B cell (primary cell): ENCODE measurements around the gene PNLDC1. TPM values are rescaled to one million over a fixed set of nuclear protein-coding genes. Genes with fewer than 3 reads are reported as not detected.

Experiments
- ATAC-seq: fragments of 200-7000 bp; cut with Tn5 transposase; one replicate; pipeline ENCODE4 v1.10.0; 2021; ENCODE audit warnings: low read depth, mild to moderate bottlenecking, moderate number of reproducible peaks, moderate library complexity
- CTCF ChIA-PET: fragments of 350-600 bp; sonication (Branson Sonifier 250); formaldehyde crosslinking; loops from one replicate; lab custom pipeline; 2021; ENCODE audit warnings: antibody characterized with exemption, inconsistent platforms; lab: Charles Lee
- POLR2A ChIA-PET: fragments of 350-600 bp; sonication (Branson Sonifier 250); formaldehyde crosslinking; loops from one replicate; lab custom pipeline; 2021; ENCODE audit warnings: antibody characterized with exemption; lab: Charles Lee
- DNase-seq: peaks from one replicate; pipeline ENCODE4 v3.0.0; 2013
- H2AFZ ChIP-seq: 2 replicates; pipeline ENCODE4 v1.6.1; 2012; ENCODE audit warnings: mild to moderate bottlenecking, low read depth, low read length; ENCODE audit not compliant: insufficient read depth, poor library complexity, severe bottlenecking
- H3K27ac ChIP-seq, 2 donors: 1 replicate in 1 of 2; 2 replicates in 1 of 2; pipeline ENCODE4 v1.5.1; 2012 to 2013; ENCODE audit warnings: low read length in 2 of 2, mild to moderate bottlenecking in 2 of 2, moderate library complexity in 1 of 2
- H3K27me3 ChIP-seq, 4 experiments: fragments of 200-600 bp in 1 of 4; sonication (generic) in 1 of 4; replicated peaks in 1 of 4; 1 replicate in 2 of 4; 2 replicates in 2 of 4; pipeline versions ENCODE4 v1.6.1 to v1.7.0; 2013 to 2016; ENCODE audit warnings: low read length in 3 of 4, mild to moderate bottlenecking in 2 of 4, mixed read lengths in 1 of 4, moderate library complexity in 1 of 4; ENCODE audit not compliant: insufficient read depth in 4 of 4, control insufficient read depth in 3 of 4; ENCODE audit errors: control extremely low read depth in 1 of 4
- H3K36me3 ChIP-seq, 2 experiments: replicated peaks in 1 of 2; 1 replicate in 1 of 2; 2 replicates in 1 of 2; pipeline versions ENCODE4 v1.6.1 to v1.7.1; 2013; ENCODE audit warnings: low read length in 1 of 2; ENCODE audit not compliant: insufficient read depth in 2 of 2, control insufficient read depth in 1 of 2; ENCODE audit errors: control extremely low read depth in 1 of 2, extremely low read depth in 1 of 2
- H3K4me1 ChIP-seq, 2 donors: fragments of 200-600 bp in 1 of 2; sonication (generic) in 1 of 2; 1 replicate in 1 of 2; 2 replicates in 1 of 2; pipeline versions ENCODE4 v1.5.1 to v1.6.1; 2013 to 2017; ENCODE audit warnings: low read length in 2 of 2; ENCODE audit not compliant: control insufficient read depth in 2 of 2, insufficient read depth in 2 of 2
- H3K4me2 ChIP-seq: replicated peaks from 2 replicates; pipeline ENCODE3; 2012; ENCODE audit warnings: mild to moderate bottlenecking, low read depth, low read length; ENCODE audit not compliant: poor library complexity, severe bottlenecking
- H3K4me3 ChIP-seq, 5 experiments: fragments of 200-600 bp in 1 of 5; sonication (generic) in 1 of 5; 1 replicate in 3 of 5; 2 replicates in 2 of 5; pipeline versions ENCODE4 v1.5.1 to v1.7.0; 2011 to 2016; ENCODE audit warnings: low read length in 4 of 5, mild to moderate bottlenecking in 4 of 5, low read depth in 2 of 5, control low read depth in 1 of 5, moderate library complexity in 1 of 5; ENCODE audit not compliant: insufficient read depth in 1 of 5; ENCODE audit errors: control extremely low read depth in 1 of 5, extremely low read depth in 1 of 5
- H3K79me2 ChIP-seq: fragments of 200-600 bp; sonication (generic); one replicate; pipeline ENCODE4 v1.6.0; 2016; ENCODE audit warnings: low read length; ENCODE audit not compliant: control insufficient read depth, insufficient read depth
- H3K9ac ChIP-seq: fragments of 200-600 bp; sonication (generic); 2 replicates; pipeline ENCODE4 v1.6.1; 2017; ENCODE audit warnings: mild to moderate bottlenecking, low read length, moderate library complexity
- H3K9me3 ChIP-seq, 3 donors: one replicate each; pipeline versions ENCODE4 v1.6.1 to v1.7.1; 2013; ENCODE audit warnings: low read length in 2 of 3; ENCODE audit not compliant: control insufficient read depth in 2 of 3, insufficient read depth in 1 of 3; ENCODE audit errors: control extremely low read depth in 1 of 3
- H4K20me1 ChIP-seq: 2 replicates; pipeline ENCODE4 v1.6.0; 2012; ENCODE audit warnings: mild to moderate bottlenecking, low read length; ENCODE audit not compliant: insufficient read depth, control insufficient read depth, poor library complexity, severe bottlenecking
- H3K27ac Mint-ChIP-seq: one replicate; pipeline ENCODE4 v1.8.0; 2021; ENCODE audit warnings: mixed read lengths
- H3K27me3 Mint-ChIP-seq: one replicate; pipeline ENCODE4 v1.8.0; 2021; ENCODE audit warnings: mixed read lengths
- H3K4me1 Mint-ChIP-seq: one replicate; pipeline ENCODE4 v1.8.0; 2021; ENCODE audit warnings: mixed read lengths
- H3K4me3 Mint-ChIP-seq: one replicate; pipeline ENCODE4 v1.8.0; 2021; ENCODE audit warnings: mixed read lengths
- H3K9me3 Mint-ChIP-seq: one replicate; pipeline ENCODE4 v1.8.0; 2022; ENCODE audit warnings: mixed read lengths; ENCODE audit not compliant: insufficient read depth
- CTCF ChIP-seq: fragments of 200-600 bp; IDR thresholded peaks from one replicate; pipeline ENCODE4 v1.8.0; 2022; ENCODE audit warnings: antibody characterized with exemption, mild to moderate bottlenecking
- EZH2 ChIP-seq: IDR thresholded peaks from 2 replicates; pipeline ENCODE4 v1.6.1; 2012; ENCODE audit warnings: borderline replicate concordance, low read depth, mild to moderate bottlenecking, moderate library complexity, low read length; ENCODE audit not compliant: insufficient read depth, poor library complexity, severe bottlenecking
- WGBS: methylation state at CpG from one replicate; pipeline ENCODE4 v1.1.5; 2013; ENCODE audit warnings: missing lambda C conversion rate; ENCODE audit not compliant: insufficient coverage; 5-methylcytosine and 5-hydroxymethylcytosine counted together
- intact Hi-C: fragments of 100-400 bp; cut with micrococcal nuclease; formaldehyde crosslinking; loops from one replicate; pipeline ENCODE4 v1.10.0; 2022
- polyA plus RNA-seq: library from polyadenylated mRNA; depleted of rRNA; stranded (reverse); fragments of >200 nt; gene quantifications from 2 replicates; pipeline ENCODE4 v1.2.3, GENCODE V29; 2012
- total RNA-seq, 2 donors: library from RNA; stranded (reverse); fragments of 120-200 nt in 1 of 2; gene quantifications; 1 replicate in 1 of 2; 2 replicates in 1 of 2; pipeline versions ENCODE4 v1.2.3 to v1.2.4, GENCODE V29; 2013 to 2022

Gene PNLDC1
- total and polyA plus RNA-seq, 2 donors (not counting 1 experiment from before 2014, with no cell fraction given), result 0.13 to 0.71 TPM

- ATAC-seq (no peak), DNase-seq (no peak)
- ChIA-PET POLR2A (no interaction called here), CTCF (no interaction called here)
- intact Hi-C loops, result no loop called here
- H3K4me1 Mint-ChIP-seq, result peaks cover 8% of the 10 kb centered on the region
- Histone ChIP-seq H3K4me3 (no peak overlapping the region), H3K79me2 (no peaks in the 10 kb centered on the region), H4K20me1 (no peaks in the 10 kb centered on the region), H3K4me2 (no peak overlapping the region), H3K4me1 (no peaks in the 10 kb centered on the region), H3K36me3 (no peaks in the 10 kb centered on the region), H3K9ac (no peak overlapping the region), H3K27me3 (no peaks in the 10 kb centered on the region), H3K9me3 (no peaks in the 10 kb centered on the region), H3K27ac (no peak overlapping the region), H2AFZ (no peak overlapping the region)
- TF ChIP-seq CTCF (no peak), EZH2 (no peak)
- no peak overlapping the region for H3K27ac Mint-ChIP-seq
- no peak overlapping the region for H3K4me3 Mint-ChIP-seq
- 100% methylated on average over 1 of the region's 6 CpGs for WGBS
- no peaks in the 10 kb centered on the region for H3K27me3 Mint-ChIP-seq
- H3K9me3 Mint-ChIP-seq, result no peaks in the 10 kb centered on the region
These were observed 8.6 kb downstream of the PNLDC1 start for GRCh38 chr6:159808647-159809046.

GRCh38 chr6:159809149-159809548, 9.1 kb downstream of the PNLDC1 start:
- 67% methylated on average over 1 of the region's 4 CpGs for WGBS
- H3K9me3 ChIP-seq, result no peaks in the 10 kb centered on the region
- CTCF ChIA-PET, result no interaction called here
- H3K79me2 ChIP-seq, result no peaks in the 10 kb centered on the region
- intact Hi-C loops, result no loop called here
- no peaks in the 10 kb centered on the region for H4K20me1 ChIP-seq
- no peak overlapping the region for H3K27ac ChIP-seq
- POLR2A ChIA-PET, result no interaction called here
- no peaks in the 10 kb centered on the region for H3K36me3 ChIP-seq
- H3K27ac Mint-ChIP-seq, result no peak overlapping the region
- TF ChIP-seq CTCF (no peak), EZH2 (no peak)
- H3K4me2 ChIP-seq, result no peak overlapping the region
- H3K9me3 Mint-ChIP-seq, result no peaks in the 10 kb centered on the region
- no peak overlapping the region for H3K4me3 ChIP-seq
- H3K4me1 Mint-ChIP-seq, result peaks cover 8% of the 10 kb centered on the region
- ATAC-seq, result no peak
- no peaks in the 10 kb centered on the region for H3K27me3 ChIP-seq
- H3K27me3 Mint-ChIP-seq, result no peaks in the 10 kb centered on the region
- H3K4me3 Mint-ChIP-seq, result no peak overlapping the region
- no peaks in the 10 kb centered on the region for H3K4me1 ChIP-seq
- H2AFZ ChIP-seq, result no peak overlapping the region
- DNase-seq, result no peak
- H3K9ac ChIP-seq, result no peak overlapping the region
